Measurements from ENCODE around the gene ARHGEF28.

DNA sequence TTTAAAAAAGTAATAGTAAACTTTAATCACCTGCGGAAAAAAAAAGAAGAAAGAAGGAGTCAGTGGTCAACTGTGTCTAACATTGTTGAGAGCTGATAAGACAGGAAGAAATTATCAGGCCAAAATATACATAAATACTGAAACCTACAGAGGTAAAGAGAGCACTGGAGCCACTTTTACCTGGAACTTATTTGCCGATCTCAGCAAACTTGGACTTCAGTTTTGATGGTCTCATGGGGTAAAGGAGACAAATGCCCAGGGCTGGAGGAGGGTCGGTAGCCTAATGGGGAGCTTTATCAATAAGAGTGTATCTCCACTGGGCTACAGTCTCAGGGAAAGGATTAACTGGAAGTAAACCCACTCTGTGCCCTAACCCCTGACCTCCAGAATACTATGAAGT is 26.6 kb upstream of the ARHGEF28 start:
- TF ChIP-seq, protein P1, sequence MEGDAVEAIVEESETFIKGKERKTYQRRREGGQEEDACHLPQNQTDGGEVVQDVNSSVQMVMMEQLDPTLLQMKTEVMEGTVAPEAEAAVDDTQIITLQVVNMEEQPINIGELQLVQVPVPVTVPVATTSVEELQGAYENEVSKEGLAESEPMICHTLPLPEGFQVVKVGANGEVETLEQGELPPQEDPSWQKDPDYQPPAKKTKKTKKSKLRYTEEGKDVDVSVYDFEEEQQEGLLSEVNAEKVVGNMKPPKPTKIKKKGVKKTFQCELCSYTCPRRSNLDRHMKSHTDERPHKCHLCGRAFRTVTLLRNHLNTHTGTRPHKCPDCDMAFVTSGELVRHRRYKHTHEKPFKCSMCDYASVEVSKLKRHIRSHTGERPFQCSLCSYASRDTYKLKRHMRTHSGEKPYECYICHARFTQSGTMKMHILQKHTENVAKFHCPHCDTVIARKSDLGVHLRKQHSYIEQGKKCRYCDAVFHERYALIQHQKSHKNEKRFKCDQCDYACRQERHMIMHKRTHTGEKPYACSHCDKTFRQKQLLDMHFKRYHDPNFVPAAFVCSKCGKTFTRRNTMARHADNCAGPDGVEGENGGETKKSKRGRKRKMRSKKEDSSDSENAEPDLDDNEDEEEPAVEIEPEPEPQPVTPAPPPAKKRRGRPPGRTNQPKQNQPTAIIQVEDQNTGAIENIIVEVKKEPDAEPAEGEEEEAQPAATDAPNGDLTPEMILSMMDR (IDR thresholded peaks at IDR 0.05), result no peak
- TF ChIP-seq POLR2A (IDR thresholded peaks at IDR 0.05), result no peak
